ENCODE results near the gene CRYBA4.
"Not testable (repeated sequence)": the region's sequence is repeated elsewhere in the genome, so short reads cannot be mapped to it uniquely, and the experiment has no call there.

CRYBA4 gene

GRCh38 chr22:26597480-26597879, 24.3 kb upstream of the CRYBA4 start:
- no peak for DNase-seq

- no peak for DNase-seq
Observed at GRCh38 chr22:26599505-26599904, 22.3 kb upstream of the CRYBA4 start.

GRCh38 chr22:26601726-26602125, 20.0 kb upstream of the CRYBA4 start:
- DNase-seq, result no peak

- no peak for DNase-seq
Observed at GRCh38 chr22:26602127-26602526, 19.6 kb upstream of the CRYBA4 start.

- DNase-seq, result no peak
Observed at GRCh38 chr22:26604368-26604767, 17.4 kb upstream of the CRYBA4 start.

- DNase-seq, result no peak
Observed at GRCh38 chr22:26606611-26607010, 15.2 kb upstream of the CRYBA4 start.

GRCh38 chr22:26608129-26608528, 13.6 kb upstream of the CRYBA4 start:
- no peak for DNase-seq

- DNase-seq, result no peak
Observed at GRCh38 chr22:26609287-26609686, 12.5 kb upstream of the CRYBA4 start.

- DNase-seq, result no peak
Observed at GRCh38 chr22:26610072-26610958, 11.4 kb upstream of the CRYBA4 start.

- DNase-seq, result no peak
Observed at GRCh38 chr22:26610996-26611395, 10.8 kb upstream of the CRYBA4 start.

GRCh38 chr22:26612652-26613051, 9.1 kb upstream of the CRYBA4 start:
- DNase-seq, result no peak

- DNase-seq, result not testable (repeated sequence)
Observed at GRCh38 chr22:26613753-26614152, 8.0 kb upstream of the CRYBA4 start.

GRCh38 chr22:26614322-26614721, 7.4 kb upstream of the CRYBA4 start:
- DNase-seq, result no peak

- DNase-seq, result no peak
Observed at GRCh38 chr22:26615149-26615548, 6.6 kb upstream of the CRYBA4 start.

GRCh38 chr22:26615830-26616435, 5.8 kb upstream of the CRYBA4 start:
- DNase-seq, result no peak

- DNase-seq, result no peak
Observed at GRCh38 chr22:26616650-26617049, 5.1 kb upstream of the CRYBA4 start.

- DNase-seq, result no peak
Observed at GRCh38 chr22:26617271-26618199, 4.2 kb upstream of the CRYBA4 start, which contains the start of gene CRYBB1. CRYBB1 (minus strand) TSS chr22:26618027; CDS start chr22:26616319, 1,708 bp downstream.

GRCh38 chr22:26618455-26618854, 3.3 kb upstream of the CRYBA4 start:
- no peak for DNase-seq

- DNase-seq, result no peak
Observed at GRCh38 chr22:26619510-26619909, 2.3 kb upstream of the CRYBA4 start.

- DNase-seq, result no peak
Observed at GRCh38 chr22:26620197-26620596, 1.6 kb upstream of the CRYBA4 start.

GRCh38 chr22:26623984-26624383, 2.2 kb downstream of the CRYBA4 start:
- no peak for DNase-seq

GRCh38 chr22:26624803-26625202, 3.0 kb downstream of the CRYBA4 start:
- no peak for DNase-seq

Data from NCI-H1092 treated with DMSO at 0.1 percent for 48 hours (cell line).